A549 (cell line): Measurements from ENCODE around the gene ST6GALNAC5. TPM values are rescaled to one million over a fixed set of nuclear protein-coding genes. Genes with fewer than 3 reads are reported as not detected.

Experiments
- ATAC-seq, 2 experiments: fragments of 200-7000 bp in 1 of 2; fragments of >200 bp in 1 of 2; cut with Nextera tagmentation in 1 of 2; cut with Tn5 transposase in 1 of 2; 3 replicates each; pipeline versions ENCODE4 v1.8.0 to v1.9.1; 2018 to 2020; ENCODE audit warnings: mild to moderate bottlenecking in 1 of 2, moderate library complexity in 1 of 2
- CTCF ChIA-PET: fragments of 300-600 bp; sonication (Branson Sonifier 250); formaldehyde crosslinking; extraction: SDS; loops from one replicate; lab custom pipeline; 2021; ENCODE audit warnings: antibody characterized with exemption, inconsistent platforms; lab: Yijun Ruan, JAX
- POLR2A ChIA-PET: fragments of 350-600 bp; formaldehyde crosslinking; extraction: SDS; loops from one replicate; lab custom pipeline; 2021; ENCODE audit warnings: antibody characterized with exemption, inconsistent platforms; lab: Yijun Ruan, JAX
- DNase-seq, 2 experiments: peaks; one replicate each; pipeline versions ENCODE4 v3.0.0 to v3.0.0-alpha.2; 2011 to 2016; ENCODE audit warnings: low read depth in 1 of 2, low spot score in 1 of 2
- FAIRE-seq: peaks from 2 replicates; lab custom pipeline; 2011; peaks lifted over from hg19 to GRCh38; lab: Jason Lieb, UNC
- H3K27ac ChIP-seq, 2 experiments: fragments of >200 bp; sonication (Bioruptor Twin); formaldehyde crosslinking; 3 replicates each; pipeline ENCODE4 v1.5.1; 2016 to 2017
- H3K4me1 ChIP-seq: fragments of >200 bp; sonication (Bioruptor Twin); formaldehyde crosslinking; 3 replicates; pipeline ENCODE4 v1.6.1; 2016
- H3K4me2 ChIP-seq: fragments of >200 bp; sonication (Bioruptor Twin); formaldehyde crosslinking; 3 replicates; pipeline ENCODE4 v1.6.1; 2016
- H3K4me3 ChIP-seq: fragments of >200 bp; sonication (Bioruptor Twin); formaldehyde crosslinking; 3 replicates; pipeline ENCODE4 v1.5.1; 2016
- H3K9me3 ChIP-seq: fragments of >200 bp; sonication (Bioruptor Twin); formaldehyde crosslinking; 3 replicates; pipeline ENCODE4 v1.6.1; 2016
- EHMT2 ChIP-seq: fragments of 200-600 bp; sonication (generic); IDR thresholded peaks from 2 replicates; pipeline ENCODE4 v1.6.1; 2016; ENCODE audit warnings: antibody characterized with exemption, low read depth, mild to moderate bottlenecking, moderate library complexity
- EP300 ChIP-seq, 2 experiments: fragments of >200 bp; sonication (Bioruptor Twin); formaldehyde crosslinking; IDR thresholded peaks; 2 replicates in 1 of 2; 3 replicates in 1 of 2; pipeline ENCODE4 v1.6.1; 2016 to 2017
- FOSB ChIP-seq: fragments of 250-450 bp; sonication (Bioruptor Pico); IDR thresholded peaks from 2 replicates; pipeline ENCODE4 v1.5.0; 2020; ENCODE audit warnings: mild to moderate bottlenecking, moderate library complexity
- HDAC2 ChIP-seq: fragments of 200-600 bp; sonication (generic); IDR thresholded peaks from 2 replicates; pipeline ENCODE4 v1.6.1; 2016
- HEYL ChIP-seq: fragments of 250-450 bp; sonication (Bioruptor Pico); IDR thresholded peaks from 2 replicates; pipeline ENCODE4 v1.8.0; 2021; ENCODE audit warnings: mild to moderate bottlenecking, moderate library complexity
- HOXB13 ChIP-seq: fragments of 250-450 bp; sonication (Bioruptor Pico); IDR thresholded peaks from 2 replicates; pipeline ENCODE4 v1.5.0; 2020; ENCODE audit warnings: low read depth, mild to moderate bottlenecking, moderate library complexity
- JUN ChIP-seq, 2 experiments: fragments of >200 bp; sonication (Bioruptor Twin); formaldehyde crosslinking; IDR thresholded peaks; 2 replicates in 1 of 2; 3 replicates in 1 of 2; pipeline ENCODE4 v1.6.1; 2016 to 2017
- KDM5A ChIP-seq: fragments of 200-600 bp; sonication (generic); IDR thresholded peaks from 2 replicates; pipeline ENCODE4 v1.6.1; 2016; ENCODE audit warnings: antibody characterized with exemption, mild to moderate bottlenecking
- MAFK ChIP-seq: fragments of 450-650 bp; IDR thresholded peaks from 2 replicates; pipeline ENCODE4 v1.6.1; 2014; ENCODE audit not compliant: partially characterized antibody
- MAZ ChIP-seq: fragments of 150-350 bp; IDR thresholded peaks from 2 replicates; pipeline ENCODE4 v1.6.1; 2014; ENCODE audit warnings: antibody characterized with exemption, low read depth, low read length, borderline replicate concordance
- MYC ChIP-seq: IDR thresholded peaks from 2 replicates; pipeline ENCODE4 v1.6.1; 2012; ENCODE audit warnings: mild to moderate bottlenecking, inconsistent platforms, low read length, improper control_type of control experiment, borderline replicate concordance
- PHF8 ChIP-seq: fragments of 200-600 bp; sonication (generic); IDR thresholded peaks from 2 replicates; pipeline ENCODE4 v1.6.1; 2016; ENCODE audit warnings: low read depth, mild to moderate bottlenecking, antibody characterized with exemption, moderate library complexity, borderline replicate concordance
- POLR2A ChIP-seq: IDR thresholded peaks from 2 replicates; pipeline ENCODE4 v1.6.1; 2012; ENCODE audit warnings: mild to moderate bottlenecking, low read length
- POLR2AphosphoS2 ChIP-seq: conservative IDR thresholded peaks from 2 replicates; pipeline ENCODE4 v1.6.1; 2012; ENCODE audit warnings: low read length, improper control_type of control experiment, inconsistent platforms
- RARB ChIP-seq: fragments of 250-450 bp; sonication (Bioruptor Pico); IDR thresholded peaks from 2 replicates; pipeline ENCODE4 v1.8.0; 2021; ENCODE audit warnings: mild to moderate bottlenecking, moderate library complexity
- SMC3 ChIP-seq: fragments of >200 bp; sonication (Bioruptor Twin); formaldehyde crosslinking; IDR thresholded peaks from 3 replicates; pipeline ENCODE4 v1.6.1; 2018; ENCODE audit warnings: inconsistent platforms
- TP53 ChIP-seq: fragments of 250-450 bp; sonication (Bioruptor Pico); IDR thresholded peaks from 2 replicates; pipeline ENCODE4 v1.5.0; 2021; ENCODE audit warnings: mild to moderate bottlenecking, moderate library complexity
- ZC3H11A ChIP-seq: fragments of 450-650 bp; IDR thresholded peaks from 2 replicates; pipeline ENCODE4 v1.6.1; 2014; ENCODE audit warnings: antibody characterized with exemption, mild to moderate bottlenecking
- ZNF302 ChIP-seq: fragments of 250-450 bp; sonication (Bioruptor Pico); IDR thresholded peaks from 2 replicates; pipeline ENCODE4 v1.9.0; 2021; ENCODE audit warnings: inconsistent platforms, mild to moderate bottlenecking, moderate library complexity
- WGBS: methylation state at CpG from one replicate; pipeline ENCODE4 v1.1.6; 2017; ENCODE audit errors: missing lambda C conversion rate; 5-methylcytosine and 5-hydroxymethylcytosine counted together
- polyA plus RNA-seq, 4 experiments: library from polyadenylated mRNA; depleted of rRNA in 3 of 4; stranded (reverse); fragments of >200 nt; fragmentation: RNase III in 1 of 4; extraction: RNeasy Plus Mini Kit Qiagen cat#74134 plus additional on column Dnase treatment in 1 of 4; gene quantifications; 2 replicates in 3 of 4; 3 replicates in 1 of 4; pipeline ENCODE4 v1.2.3, GENCODE V29; 2011 to 2017
- TF ChIP-seq, protein P1 (sequence below): IDR thresholded peaks from 2 replicates; pipeline ENCODE4 v1.6.1; 2012; ENCODE audit warnings: low read depth, borderline replicate concordance
- TF ChIP-seq, protein P2 (sequence below): fragments of 250-450 bp; sonication (Bioruptor Pico); IDR thresholded peaks from 2 replicates; pipeline ENCODE4 v1.5.0; 2020; ENCODE audit warnings: low read depth, mild to moderate bottlenecking, moderate library complexity
- TF ChIP-seq, protein P3 (sequence below): fragments of 250-450 bp; sonication (Bioruptor Pico); IDR thresholded peaks from 2 replicates; pipeline ENCODE4 v1.5.0; 2021; ENCODE audit warnings: mild to moderate bottlenecking, moderate library complexity, borderline replicate concordance
- TF ChIP-seq, protein P4 (sequence below): fragments of 450-650 bp; IDR thresholded peaks from 2 replicates; pipeline ENCODE4 v1.6.1; 2014; ENCODE audit warnings: antibody characterized with exemption
- TF ChIP-seq, protein P5 (sequence below): IDR thresholded peaks from 2 replicates; pipeline ENCODE4 v1.6.1; 2012
- TF ChIP-seq, protein P6 (sequence below): fragments of >200 bp; sonication (Bioruptor Twin); formaldehyde crosslinking; IDR thresholded peaks from 3 replicates; pipeline ENCODE4 v1.6.1; 2016

The ST6GALNAC5 gene
- polyA plus RNA-seq, 2 of the 4 experiments (the other 2 are of a cell fraction): not detected

DNA sequence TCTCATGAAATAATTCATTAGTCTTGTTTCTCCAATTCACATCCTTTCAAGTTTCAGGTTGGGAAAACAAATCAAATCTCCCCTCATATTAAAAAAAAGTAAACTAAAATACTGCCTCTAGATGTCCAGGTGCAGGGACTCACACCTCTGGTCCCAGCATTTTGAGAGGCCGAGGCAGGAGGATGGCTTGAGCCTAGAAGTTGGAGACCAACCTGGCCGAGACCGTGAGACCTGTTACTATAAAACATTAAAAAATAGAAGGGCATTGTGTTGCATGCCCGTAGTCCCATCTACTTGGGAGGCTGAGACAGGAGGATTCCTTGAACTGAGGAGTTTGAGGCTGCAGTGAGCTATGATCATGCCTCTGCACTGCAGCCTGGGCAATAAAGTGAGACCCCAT, 61.9 kb downstream of the ST6GALNAC5 start:
- ChIA-PET POLR2A (no interaction called here), CTCF (no interaction called here)
- DNase-seq (no peak), FAIRE-seq (no peak), ATAC-seq (no peak)
- TF ChIP-seq FOSB (CRISPR knock-in tag): no peak
- no peak for TF ChIP-seq TP53
- TF ChIP-seq, protein P1, sequence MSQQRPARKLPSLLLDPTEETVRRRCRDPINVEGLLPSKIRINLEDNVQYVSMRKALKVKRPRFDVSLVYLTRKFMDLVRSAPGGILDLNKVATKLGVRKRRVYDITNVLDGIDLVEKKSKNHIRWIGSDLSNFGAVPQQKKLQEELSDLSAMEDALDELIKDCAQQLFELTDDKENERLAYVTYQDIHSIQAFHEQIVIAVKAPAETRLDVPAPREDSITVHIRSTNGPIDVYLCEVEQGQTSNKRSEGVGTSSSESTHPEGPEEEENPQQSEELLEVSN: no peak
- TF ChIP-seq, protein P2, sequence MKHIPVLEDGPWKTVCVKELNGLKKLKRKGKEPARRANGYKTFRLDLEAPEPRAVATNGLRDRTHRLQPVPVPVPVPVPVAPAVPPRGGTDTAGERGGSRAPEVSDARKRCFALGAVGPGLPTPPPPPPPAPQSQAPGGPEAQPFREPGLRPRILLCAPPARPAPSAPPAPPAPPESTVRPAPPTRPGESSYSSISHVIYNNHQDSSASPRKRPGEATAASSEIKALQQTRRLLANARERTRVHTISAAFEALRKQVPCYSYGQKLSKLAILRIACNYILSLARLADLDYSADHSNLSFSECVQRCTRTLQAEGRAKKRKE (CRISPR knock-in tag): no peak
- no peak for TF ChIP-seq EHMT2
- TF ChIP-seq MAZ: no peak
- no peak for TF ChIP-seq MYC
- TF ChIP-seq ZC3H11A: no peak
- no peak for TF ChIP-seq POLR2AphosphoS2
- no peak for TF ChIP-seq HOXB13 (CRISPR knock-in tag)
- TF ChIP-seq POLR2A: no peak
- no peak for TF ChIP-seq SMC3
- TF ChIP-seq, protein P3, sequence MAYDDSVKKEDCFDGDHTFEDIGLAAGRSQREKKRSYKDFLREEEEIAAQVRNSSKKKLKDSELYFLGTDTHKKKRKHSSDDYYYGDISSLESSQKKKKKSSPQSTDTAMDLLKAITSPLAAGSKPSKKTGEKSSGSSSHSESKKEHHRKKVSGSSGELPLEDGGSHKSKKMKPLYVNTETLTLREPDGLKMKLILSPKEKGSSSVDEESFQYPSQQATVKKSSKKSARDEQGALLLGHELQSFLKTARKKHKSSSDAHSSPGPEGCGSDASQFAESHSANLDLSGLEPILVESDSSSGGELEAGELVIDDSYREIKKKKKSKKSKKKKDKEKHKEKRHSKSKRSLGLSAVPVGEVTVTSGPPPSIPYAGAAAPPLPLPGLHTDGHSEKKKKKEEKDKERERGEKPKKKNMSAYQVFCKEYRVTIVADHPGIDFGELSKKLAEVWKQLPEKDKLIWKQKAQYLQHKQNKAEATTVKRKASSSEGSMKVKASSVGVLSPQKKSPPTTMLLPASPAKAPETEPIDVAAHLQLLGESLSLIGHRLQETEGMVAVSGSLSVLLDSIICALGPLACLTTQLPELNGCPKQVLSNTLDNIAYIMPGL: no peak
- no peak for TF ChIP-seq KDM5A
- TF ChIP-seq JUN (IDR thresholded peaks at IDR 0.05): no peak
- H3K4me1 ChIP-seq: no peaks in the 10 kb centered on the region
- no peak overlapping the region for H3K27ac ChIP-seq
- WGBS: 5% methylated on average over 4 of the region's 4 CpGs
- H3K9me3 ChIP-seq: no peaks in the 10 kb centered on the region
- H3K4me3 ChIP-seq: no peak overlapping the region
- H3K4me2 ChIP-seq: no peak overlapping the region

DNA sequence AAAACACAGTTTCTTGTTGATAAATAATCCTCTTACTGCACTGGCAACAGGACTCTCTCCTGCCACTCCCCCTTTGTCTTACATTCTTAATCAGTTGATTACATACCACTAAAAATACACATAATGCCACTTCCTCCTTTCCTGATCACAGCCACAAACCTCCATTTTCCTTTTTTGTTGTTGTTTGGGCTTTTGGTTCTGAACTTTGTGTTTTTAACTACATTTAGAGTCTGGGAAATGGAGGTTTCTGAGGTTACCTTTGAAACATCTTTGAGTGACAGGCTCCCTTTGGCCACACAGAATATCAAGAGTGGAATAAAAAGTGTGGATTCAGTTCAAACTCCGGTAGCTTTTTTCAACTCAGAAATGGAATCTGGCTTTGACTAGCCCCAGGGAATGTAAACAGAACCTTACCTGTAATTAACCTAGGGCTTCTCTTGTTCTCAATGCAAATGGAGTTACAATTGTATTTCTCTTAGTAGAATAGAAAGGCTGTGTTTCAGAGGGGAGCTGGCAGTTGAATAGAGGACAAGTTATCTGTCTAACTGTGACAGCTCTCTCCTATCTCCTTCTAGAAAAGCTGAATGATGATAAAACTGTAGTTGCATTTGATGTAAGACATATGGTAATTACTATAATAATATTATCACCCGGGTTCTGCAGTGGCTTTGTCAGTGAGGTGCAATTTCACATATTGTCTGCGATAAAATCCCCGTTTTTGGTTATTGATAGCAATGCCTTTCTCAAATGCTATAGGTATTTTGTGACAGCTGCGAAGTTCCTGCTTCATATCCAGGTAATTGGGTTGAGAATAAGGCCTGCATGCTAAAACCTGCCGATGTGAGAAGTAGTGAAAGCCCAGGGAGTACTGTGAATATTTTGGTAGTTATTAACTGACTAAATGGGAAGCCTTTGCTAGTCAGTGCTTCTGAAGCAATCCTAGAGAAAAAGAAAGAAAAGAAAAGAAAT, 66.9 kb downstream of the ST6GALNAC5 start:
- POLR2A ChIA-PET: no interaction called here
- 34% methylated on average over 6 of the region's 6 CpGs for WGBS
- Histone ChIP-seq H3K4me2 (no peak overlapping the region), H3K4me3 (no peak overlapping the region), H3K27ac (no peak overlapping the region), H3K4me1 (no peaks in the 10 kb centered on the region), H3K9me3 (no peaks in the 10 kb centered on the region)
- TF ChIP-seq FOSB (CRISPR knock-in tag) (no peak), POLR2AphosphoS2 (no peak), EP300 (IDR thresholded peaks at IDR 0.05) (no peak), MAFK (no peak), HEYL (CRISPR knock-in tag) (no peak), RARB (CRISPR knock-in tag) (no peak), HDAC2 (no peak), HOXB13 (CRISPR knock-in tag) (no peak), PHF8 (no peak), ZNF302 (CRISPR knock-in tag) (no peak)
- TF ChIP-seq, protein P4, sequence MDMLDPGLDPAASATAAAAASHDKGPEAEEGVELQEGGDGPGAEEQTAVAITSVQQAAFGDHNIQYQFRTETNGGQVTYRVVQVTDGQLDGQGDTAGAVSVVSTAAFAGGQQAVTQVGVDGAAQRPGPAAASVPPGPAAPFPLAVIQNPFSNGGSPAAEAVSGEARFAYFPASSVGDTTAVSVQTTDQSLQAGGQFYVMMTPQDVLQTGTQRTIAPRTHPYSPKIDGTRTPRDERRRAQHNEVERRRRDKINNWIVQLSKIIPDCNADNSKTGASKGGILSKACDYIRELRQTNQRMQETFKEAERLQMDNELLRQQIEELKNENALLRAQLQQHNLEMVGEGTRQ: no peak
- TF ChIP-seq, protein P3: no peak
- TF ChIP-seq, protein P5, sequence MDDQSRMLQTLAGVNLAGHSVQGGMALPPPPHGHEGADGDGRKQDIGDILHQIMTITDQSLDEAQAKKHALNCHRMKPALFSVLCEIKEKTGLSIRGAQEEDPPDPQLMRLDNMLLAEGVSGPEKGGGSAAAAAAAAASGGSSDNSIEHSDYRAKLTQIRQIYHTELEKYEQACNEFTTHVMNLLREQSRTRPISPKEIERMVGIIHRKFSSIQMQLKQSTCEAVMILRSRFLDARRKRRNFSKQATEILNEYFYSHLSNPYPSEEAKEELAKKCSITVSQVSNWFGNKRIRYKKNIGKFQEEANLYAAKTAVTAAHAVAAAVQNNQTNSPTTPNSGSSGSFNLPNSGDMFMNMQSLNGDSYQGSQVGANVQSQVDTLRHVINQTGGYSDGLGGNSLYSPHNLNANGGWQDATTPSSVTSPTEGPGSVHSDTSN: no peak
- TF ChIP-seq, protein P1: no peak
- TF ChIP-seq, protein P6, sequence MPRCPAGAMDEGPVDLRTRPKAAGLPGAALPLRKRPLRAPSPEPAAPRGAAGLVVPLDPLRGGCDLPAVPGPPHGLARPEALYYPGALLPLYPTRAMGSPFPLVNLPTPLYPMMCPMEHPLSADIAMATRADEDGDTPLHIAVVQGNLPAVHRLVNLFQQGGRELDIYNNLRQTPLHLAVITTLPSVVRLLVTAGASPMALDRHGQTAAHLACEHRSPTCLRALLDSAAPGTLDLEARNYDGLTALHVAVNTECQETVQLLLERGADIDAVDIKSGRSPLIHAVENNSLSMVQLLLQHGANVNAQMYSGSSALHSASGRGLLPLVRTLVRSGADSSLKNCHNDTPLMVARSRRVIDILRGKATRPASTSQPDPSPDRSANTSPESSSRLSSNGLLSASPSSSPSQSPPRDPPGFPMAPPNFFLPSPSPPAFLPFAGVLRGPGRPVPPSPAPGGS: no peak
- DNase-seq (no peak), ATAC-seq (no peak), FAIRE-seq (no peak)
- CTCF ChIA-PET: interaction anchor here (1.6 kb wide), 1 partner anchor 13 kb away, joined by 3 read pairs; no protein-coding TSS in a partner anchor
